Esophagus muscularis mucosa (tissue), 4 donors: ENCODE results near the gene TARP.

Source experiments
- DNase-seq: peaks from one replicate; pipeline ENCODE4 v3.0.0-alpha.2; 2017; ENCODE audit errors: extremely low spot score
- H3K27ac ChIP-seq, 4 donors: fragments of 200-600 bp; sonication (generic); replicated peaks in 1 of 4; 1 replicate in 3 of 4; 2 replicates in 1 of 4; pipeline ENCODE4 v1.5.1; 2016 to 2019; ENCODE audit warnings: mild to moderate bottlenecking in 1 of 4
- H3K27me3 ChIP-seq, 4 donors: fragments of 200-600 bp; sonication (generic); one replicate each; pipeline versions ENCODE4 v1.5.1 to v1.6.0; 2016 to 2019
- H3K36me3 ChIP-seq, 4 donors: fragments of 200-600 bp; sonication (generic); one replicate each; pipeline ENCODE4 v1.5.1; 2016 to 2019
- H3K4me1 ChIP-seq, 4 donors: fragments of 200-600 bp; sonication (generic); one replicate each; pipeline ENCODE4 v1.5.1; 2016 to 2019
- H3K4me3 ChIP-seq, 4 donors: fragments of 200-600 bp; sonication (generic); 1 replicate in 2 of 4; 2 replicates in 2 of 4; pipeline ENCODE4 v1.5.1; 2016 to 2019; ENCODE audit warnings: mild to moderate bottlenecking in 4 of 4, moderate library complexity in 1 of 4
- H3K9me3 ChIP-seq, 4 donors: fragments of 200-600 bp; sonication (generic); 1 replicate in 3 of 4; 2 replicates in 1 of 4; pipeline ENCODE4 v1.5.1; 2016 to 2019
- EP300 ChIP-seq: sonication (generic); formaldehyde crosslinking; IDR thresholded peaks from one replicate; pipeline ENCODE4 v1.6.1; 2017; ENCODE audit warnings: antibody characterized with exemption
- POLR2A ChIP-seq: fragments of 450-650 bp; IDR thresholded peaks from one replicate; pipeline ENCODE4 v1.6.1; 2017; ENCODE audit warnings: antibody characterized with exemption, moderate library complexity, mild to moderate bottlenecking, low read depth
- POLR2AphosphoS5 ChIP-seq, 2 donors: sonication (generic); formaldehyde crosslinking; IDR thresholded peaks; one replicate each; pipeline ENCODE4 v1.6.1; 2017; ENCODE audit warnings: antibody characterized with exemption in 2 of 2
- WGBS: methylation state at CpG from one replicate; pipeline ENCODE4 v1.1.5; 2018; 5-methylcytosine and 5-hydroxymethylcytosine counted together
- intact Hi-C: fragments of 100-400 bp; cut with DNase I; formaldehyde crosslinking; loops from one replicate; pipeline ENCODE4 v1.15.1; 2023
- TF ChIP-seq, protein P1 (sequence below), 3 experiments: fragments of 200-600 bp in 2 of 3; fragments of 450-650 bp in 1 of 3; sonication (generic) in 2 of 3; IDR thresholded peaks; one replicate each; pipeline ENCODE4 v1.5.1; 2017 to 2019; ENCODE audit warnings: antibody characterized with exemption in 3 of 3, mild to moderate bottlenecking in 2 of 3, moderate library complexity in 1 of 3

The TARP gene

DNA sequence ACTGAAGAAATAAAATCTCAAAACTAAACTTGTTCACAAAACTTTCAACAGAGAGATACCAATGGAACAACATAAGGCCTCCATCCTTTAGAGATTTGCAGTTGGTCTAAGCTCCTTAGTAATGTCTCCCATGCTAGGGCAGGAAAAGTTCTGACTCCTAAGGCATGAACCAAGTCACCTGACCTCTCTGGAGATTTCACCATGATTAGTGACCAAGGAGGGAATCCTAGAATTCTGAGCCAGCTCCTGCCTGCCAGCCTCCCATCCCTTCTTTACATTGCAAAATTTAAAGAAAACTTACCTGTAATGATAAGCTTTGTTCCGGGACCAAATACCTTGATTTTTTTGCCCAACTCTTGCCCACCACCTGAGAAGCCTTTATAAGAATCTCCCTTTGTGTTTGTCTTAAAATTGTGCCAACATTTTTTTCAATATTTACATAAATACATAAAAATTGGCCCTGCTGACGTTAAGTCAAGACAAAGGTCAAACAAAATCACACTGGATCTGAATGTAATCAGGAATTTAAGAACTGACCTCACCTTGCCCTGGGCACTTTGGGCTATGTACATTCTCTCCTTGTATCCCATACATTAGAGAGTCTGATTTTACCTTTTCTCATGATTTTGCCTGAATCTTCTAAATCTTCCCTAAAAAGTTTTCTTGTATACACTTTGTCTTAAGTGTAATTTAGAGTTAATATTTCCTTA is at the start of gene TARP:
Gene TARP, minus strand, starts transcription at position 351 of the 710 bp plus-strand sequence.
- no peaks in the 10 kb centered on the region for H3K4me1 ChIP-seq
- no peak within 1 kb of the TSS for H3K27ac ChIP-seq
- H3K4me3 ChIP-seq, result no peak within 1 kb of the TSS
- TF ChIP-seq EP300 (no peak), POLR2A (no peak), POLR2AphosphoS5 (IDR thresholded peaks at IDR 0.05) (no peak)
- TF ChIP-seq, protein P1, sequence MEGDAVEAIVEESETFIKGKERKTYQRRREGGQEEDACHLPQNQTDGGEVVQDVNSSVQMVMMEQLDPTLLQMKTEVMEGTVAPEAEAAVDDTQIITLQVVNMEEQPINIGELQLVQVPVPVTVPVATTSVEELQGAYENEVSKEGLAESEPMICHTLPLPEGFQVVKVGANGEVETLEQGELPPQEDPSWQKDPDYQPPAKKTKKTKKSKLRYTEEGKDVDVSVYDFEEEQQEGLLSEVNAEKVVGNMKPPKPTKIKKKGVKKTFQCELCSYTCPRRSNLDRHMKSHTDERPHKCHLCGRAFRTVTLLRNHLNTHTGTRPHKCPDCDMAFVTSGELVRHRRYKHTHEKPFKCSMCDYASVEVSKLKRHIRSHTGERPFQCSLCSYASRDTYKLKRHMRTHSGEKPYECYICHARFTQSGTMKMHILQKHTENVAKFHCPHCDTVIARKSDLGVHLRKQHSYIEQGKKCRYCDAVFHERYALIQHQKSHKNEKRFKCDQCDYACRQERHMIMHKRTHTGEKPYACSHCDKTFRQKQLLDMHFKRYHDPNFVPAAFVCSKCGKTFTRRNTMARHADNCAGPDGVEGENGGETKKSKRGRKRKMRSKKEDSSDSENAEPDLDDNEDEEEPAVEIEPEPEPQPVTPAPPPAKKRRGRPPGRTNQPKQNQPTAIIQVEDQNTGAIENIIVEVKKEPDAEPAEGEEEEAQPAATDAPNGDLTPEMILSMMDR (IDR thresholded peaks at IDR 0.05), result no peak
- 87% methylated on average over 2 of the region's 2 CpGs for WGBS
- intact Hi-C loops, result no loop called here
- no peaks in the 10 kb centered on the region for H3K36me3 ChIP-seq
- DNase-seq, result no peak
- no peaks in the 10 kb centered on the region for H3K27me3 ChIP-seq
- no peaks in the 10 kb centered on the region for H3K9me3 ChIP-seq

DNA sequence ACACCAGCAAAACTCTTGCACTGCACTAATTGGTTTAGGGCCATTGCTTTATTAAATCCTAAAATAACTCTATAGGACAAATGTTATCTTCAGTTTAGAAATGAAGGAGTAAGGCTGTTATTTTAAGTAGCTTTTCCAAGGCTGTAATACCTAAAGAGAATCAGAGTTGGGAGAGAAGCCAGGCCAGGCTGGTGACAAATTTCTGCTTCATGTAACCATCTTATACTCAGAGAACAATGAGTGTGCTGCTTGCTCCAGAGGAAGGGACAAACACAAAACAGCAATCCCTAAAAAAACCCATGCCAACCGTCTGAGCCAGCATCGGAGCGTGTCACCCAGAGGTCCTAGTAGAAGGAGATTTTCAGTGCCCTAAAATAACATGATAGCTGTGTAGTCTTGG is 49.7 kb upstream of the TARP start:
- DNase-seq, result no peak
- H3K27ac ChIP-seq, result no peak overlapping the region
- H3K4me3 ChIP-seq, result no peak overlapping the region
- H3K9me3 ChIP-seq, result no peaks in the 10 kb centered on the region
- no peaks in the 10 kb centered on the region for H3K36me3 ChIP-seq
- intact Hi-C loops, result no loop called here
- H3K27me3 ChIP-seq, result no peaks in the 10 kb centered on the region
- 98% methylated on average over 3 of the region's 3 CpGs for WGBS
- no peak for TF ChIP-seq EP300
- no peak for TF ChIP-seq POLR2AphosphoS5 (IDR thresholded peaks at IDR 0.05)
- TF ChIP-seq POLR2A, result no peak
- TF ChIP-seq, protein P1 (IDR thresholded peaks at IDR 0.05), result no peak
- H3K4me1 ChIP-seq, result peaks cover 0 to 8% (median 6%) of the 10 kb centered on the region in 4 donors

DNA sequence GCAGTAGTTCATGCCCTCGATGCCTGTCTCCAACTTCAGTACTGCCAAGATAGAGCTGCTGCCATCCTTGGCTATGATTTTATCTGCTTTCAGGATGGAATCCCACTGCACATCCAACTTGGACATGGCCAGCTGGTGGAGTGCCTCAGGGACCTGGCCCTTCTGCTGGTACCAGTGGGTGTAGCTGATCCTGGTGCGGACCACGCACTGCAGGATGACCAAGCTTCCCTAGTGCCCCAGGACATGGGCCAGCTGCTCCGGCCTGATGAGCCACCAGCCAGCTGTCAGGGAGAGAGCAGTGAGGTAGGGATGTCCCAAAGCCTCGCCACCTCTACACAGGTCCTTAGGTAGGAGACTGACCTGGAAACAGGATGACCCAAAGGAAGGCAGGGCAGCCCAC is 49.0 kb upstream of the TARP start:
- no peaks in the 10 kb centered on the region for H3K27me3 ChIP-seq
- WGBS, result 100% methylated on average over 2 of the region's 5 CpGs
- H3K36me3 ChIP-seq, result no peaks in the 10 kb centered on the region
- intact Hi-C loops, result no loop called here
- TF ChIP-seq EP300 (no peak), POLR2AphosphoS5 (IDR thresholded peaks at IDR 0.05) (no peak), POLR2A (no peak)
- TF ChIP-seq, protein P1 (IDR thresholded peaks at IDR 0.05), result no peak
- H3K4me3 ChIP-seq, result no peak overlapping the region
- no peaks in the 10 kb centered on the region for H3K9me3 ChIP-seq
- H3K4me1 ChIP-seq, result peaks cover 0 to 9% (median 6%) of the 10 kb centered on the region in 4 donors
- no peak for DNase-seq
- H3K27ac ChIP-seq, result no peak overlapping the region

DNA sequence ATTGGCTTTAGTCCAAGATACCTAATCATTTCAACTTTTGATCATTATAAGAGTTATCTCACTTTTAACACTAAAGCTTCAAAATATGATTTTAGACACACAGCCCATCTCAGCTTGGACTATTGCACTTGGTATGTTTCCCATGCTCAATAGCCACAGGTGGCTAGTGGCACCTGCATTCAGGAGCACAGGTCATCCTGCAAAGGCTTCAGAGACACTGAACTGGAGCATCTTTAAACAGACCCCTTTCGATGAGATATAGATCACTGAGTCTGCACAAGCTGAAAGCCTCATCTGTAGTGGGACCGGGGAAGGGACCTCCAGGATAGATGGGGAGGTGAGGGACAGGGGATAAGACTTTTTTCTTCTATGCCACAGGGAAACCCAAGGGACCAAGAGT is 48.5 kb upstream of the TARP start:
- intact Hi-C loops, result no loop called here
- Histone ChIP-seq H3K36me3 (no peaks in the 10 kb centered on the region), H3K4me1 (peaks cover 0 to 9% (median 6%) of the 10 kb centered on the region in 4 donors), H3K9me3 (no peaks in the 10 kb centered on the region), H3K27me3 (no peaks in the 10 kb centered on the region), H3K4me3 (no peak overlapping the region), H3K27ac (no peak overlapping the region)
- 94% methylated on average over 2 of the region's 2 CpGs for WGBS
- DNase-seq, result no peak
- TF ChIP-seq, protein P1 (IDR thresholded peaks at IDR 0.05), result no peak
- TF ChIP-seq EP300, result no peak
- no peak for TF ChIP-seq POLR2A
- no peak for TF ChIP-seq POLR2AphosphoS5 (IDR thresholded peaks at IDR 0.05)

DNA sequence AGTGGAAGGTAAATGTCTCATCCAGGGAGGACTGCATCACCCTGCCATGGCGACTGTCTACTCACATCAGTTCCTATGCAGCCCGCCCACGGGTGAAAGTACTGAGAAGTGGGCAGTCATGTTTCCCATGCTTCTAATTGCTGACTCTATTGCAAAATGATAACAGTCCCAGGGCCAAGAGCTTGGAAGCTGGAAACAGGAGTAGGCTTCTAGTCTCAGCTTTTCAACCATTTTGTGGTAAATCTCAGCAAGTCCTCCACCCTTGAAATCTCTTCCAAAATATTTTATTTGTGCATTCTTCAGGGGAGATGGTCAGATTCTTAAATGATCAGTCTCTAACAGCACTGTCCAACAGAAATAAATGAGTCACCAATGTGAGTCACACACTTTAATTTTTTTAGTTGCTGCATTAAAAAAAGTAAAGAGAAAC is 48.1 kb upstream of the TARP start:
- TF ChIP-seq EP300 (no peak), POLR2AphosphoS5 (IDR thresholded peaks at IDR 0.05) (no peak), POLR2A (no peak)
- TF ChIP-seq, protein P1 (IDR thresholded peaks at IDR 0.05), result no peak
- Histone ChIP-seq H3K36me3 (no peaks in the 10 kb centered on the region), H3K27ac (no peak overlapping the region), H3K27me3 (no peaks in the 10 kb centered on the region), H3K4me3 (no peak overlapping the region), H3K9me3 (no peaks in the 10 kb centered on the region), H3K4me1 (peaks cover 0 to 9% (median 6%) of the 10 kb centered on the region in 4 donors)
- no peak for DNase-seq
- 51% methylated on average over 3 of the region's 3 CpGs for WGBS
- intact Hi-C loops, result no loop called here
